ENCODE measurements around the gene ZFR.
"Not testable (repeated sequence)": the region's sequence is repeated elsewhere in the genome, so short reads cannot be mapped to it uniquely, and the experiment has no call there.

ZFR gene

GRCh38 chr5:32444431-32445286, at the start of gene ZFR:
Gene ZFR, minus strand, starts transcription at chr5:32444740. Its CDS starts 82 bp downstream, at chr5:32444658.
- peak; percentile 84 for DNase-seq

GRCh38 chr5:32490972-32491557, 46.5 kb upstream of the ZFR start:
- no peak for DNase-seq

- DNase-seq: peak; percentile 69
These were observed 45.4 kb upstream of the ZFR start for GRCh38 chr5:32489791-32490562.

GRCh38 chr5:32487424-32487823, 42.9 kb upstream of the ZFR start:
- DNase-seq: no peak

GRCh38 chr5:32487008-32487407, 42.5 kb upstream of the ZFR start:
- no peak for DNase-seq

GRCh38 chr5:32482193-32482592, 37.7 kb upstream of the ZFR start:
- no peak for DNase-seq

GRCh38 chr5:32479096-32479495, 34.6 kb upstream of the ZFR start:
- DNase-seq: no peak

GRCh38 chr5:32476891-32477290, 32.4 kb upstream of the ZFR start:
- DNase-seq: no peak

GRCh38 chr5:32475334-32476097, 31.0 kb upstream of the ZFR start:
- no peak for DNase-seq

GRCh38 chr5:32474209-32474854, 29.8 kb upstream of the ZFR start:
- no peak for DNase-seq

GRCh38 chr5:32473072-32473471, 28.5 kb upstream of the ZFR start:
- no peak for DNase-seq

GRCh38 chr5:32471784-32472183, 27.2 kb upstream of the ZFR start:
- no peak for DNase-seq

GRCh38 chr5:32465076-32465475, 20.5 kb upstream of the ZFR start:
- DNase-seq: no peak

- peak; percentile 34 for DNase-seq
These were observed 18.1 kb upstream of the ZFR start for GRCh38 chr5:32462618-32463017.

GRCh38 chr5:32461441-32462120, 17.0 kb upstream of the ZFR start:
- DNase-seq: no peak

GRCh38 chr5:32460702-32461101, 16.2 kb upstream of the ZFR start:
- no peak for DNase-seq

- DNase-seq: no peak
These were observed 14.4 kb upstream of the ZFR start for GRCh38 chr5:32458880-32459495.

GRCh38 chr5:32455311-32455710, 10.8 kb upstream of the ZFR start:
- no peak for DNase-seq

- DNase-seq: no peak
These were observed 10.3 kb upstream of the ZFR start for GRCh38 chr5:32454821-32455220.

- no peak for DNase-seq
These were observed 9.4 kb upstream of the ZFR start for GRCh38 chr5:32453916-32454315.

- not testable (repeated sequence) for DNase-seq
These were observed 7.8 kb upstream of the ZFR start for GRCh38 chr5:32452316-32452715.

All from HCEC 1CT (cell line).